Astrocyte (in vitro differentiated cells and primary cell): Measurements from ENCODE around the gene TMEM219. TPM values are rescaled to one million over a fixed set of nuclear protein-coding genes. Genes with fewer than 3 reads are reported as not detected.

Source experiments
- DNase-seq: peaks from one replicate; pipeline ENCODE4 v3.0.0-alpha.2; 2010; ENCODE audit warnings: low read depth
- FAIRE-seq: peaks from 2 replicates; lab custom pipeline; 2011; peaks lifted over from hg19 to GRCh38; lab: Jason Lieb, UNC
- H2AFZ ChIP-seq: 2 replicates; pipeline ENCODE4 v1.6.0; 2012; ENCODE audit warnings: low read depth, low read length, inconsistent platforms
- H3K27ac ChIP-seq: 2 replicates; pipeline ENCODE4 v1.5.1; 2011; ENCODE audit warnings: low read depth, low read length, inconsistent platforms
- H3K27me3 ChIP-seq: 2 replicates; pipeline ENCODE4 v1.6.0; 2011; ENCODE audit warnings: low read length, inconsistent platforms; ENCODE audit not compliant: insufficient read depth
- H3K36me3 ChIP-seq: 2 replicates; pipeline ENCODE4 v1.5.1; 2011; ENCODE audit warnings: low read length, inconsistent platforms; ENCODE audit not compliant: insufficient read depth
- H3K4me1 ChIP-seq: 2 replicates; pipeline ENCODE4 v1.5.1; 2011; ENCODE audit warnings: low read length, inconsistent platforms; ENCODE audit not compliant: insufficient read depth
- H3K4me2 ChIP-seq: 2 replicates; pipeline ENCODE4 v1.6.0; 2012; ENCODE audit warnings: low read length, inconsistent platforms
- H3K4me3 ChIP-seq: 2 replicates; pipeline ENCODE4 v1.5.1; 2011; ENCODE audit warnings: low read depth, mild to moderate bottlenecking, low read length, inconsistent platforms; ENCODE audit not compliant: insufficient read depth
- H3K79me2 ChIP-seq: 2 replicates; pipeline ENCODE4 v1.6.0; 2012; ENCODE audit warnings: mild to moderate bottlenecking, low read length, inconsistent platforms; ENCODE audit not compliant: insufficient read depth
- H3K9ac ChIP-seq: 2 replicates; pipeline ENCODE4 v1.6.0; 2012; ENCODE audit warnings: mild to moderate bottlenecking, low read length, inconsistent platforms
- H3K9me3 ChIP-seq: 2 replicates; pipeline ENCODE4 v1.5.1; 2012; ENCODE audit warnings: low read depth, mild to moderate bottlenecking, low read length, inconsistent platforms; ENCODE audit not compliant: insufficient read depth
- H4K20me1 ChIP-seq: 2 replicates; pipeline ENCODE4 v1.6.0; 2012; ENCODE audit warnings: low read length, inconsistent platforms; ENCODE audit not compliant: insufficient read depth
- H3K27ac Mint-ChIP-seq: one replicate; pipeline ENCODE4 v1.8.0; 2021; ENCODE audit warnings: mild to moderate bottlenecking, mixed read lengths; ENCODE audit not compliant: unreplicated experiment
- H3K27me3 Mint-ChIP-seq: one replicate; pipeline ENCODE4 v1.8.0; 2021; ENCODE audit warnings: low read depth, mixed read lengths; ENCODE audit not compliant: unreplicated experiment
- H3K36me3 Mint-ChIP-seq: one replicate; pipeline ENCODE4 v1.8.0; 2021; ENCODE audit warnings: low read depth, mixed read lengths; ENCODE audit not compliant: unreplicated experiment
- H3K4me1 Mint-ChIP-seq: one replicate; pipeline ENCODE4 v1.8.0; 2021; ENCODE audit warnings: low read depth, mixed read lengths; ENCODE audit not compliant: unreplicated experiment
- H3K4me3 Mint-ChIP-seq: one replicate; pipeline ENCODE4 v1.8.0; 2021; ENCODE audit warnings: mild to moderate bottlenecking, moderate library complexity, mixed read lengths; ENCODE audit not compliant: unreplicated experiment
- H3K9me3 Mint-ChIP-seq: one replicate; pipeline ENCODE4 v1.8.0; 2021; ENCODE audit warnings: mild to moderate bottlenecking, mixed read lengths; ENCODE audit not compliant: unreplicated experiment
- CTCF ChIP-seq: IDR thresholded peaks from 2 replicates; pipeline ENCODE4 v1.5.1; 2011; ENCODE audit warnings: low read depth, mild to moderate bottlenecking, inconsistent platforms, low read length, moderate library complexity; ENCODE audit not compliant: insufficient read depth
- EZH2 ChIP-seq: IDR thresholded peaks from 2 replicates; pipeline ENCODE4 v1.6.1; 2012; ENCODE audit warnings: mild to moderate bottlenecking, low read length, inconsistent platforms; ENCODE audit not compliant: insufficient read depth
- total RNA-seq: library from RNA; stranded (reverse); gene quantifications from 2 replicates; pipeline ENCODE4 v1.2.1, GENCODE V29; 2021

The TMEM219 gene
- total RNA-seq, 1 donor from 2014 or later = 96.6 TPM

- Histone ChIP-seq H2AFZ (no peak overlapping the region), H3K36me3 (no peaks in the 10 kb centered on the region), H3K9me3 (no peaks in the 10 kb centered on the region), H3K4me2 (no peak overlapping the region), H4K20me1 (no peaks in the 10 kb centered on the region), H3K9ac (no peak overlapping the region), H3K79me2 (no peaks in the 10 kb centered on the region), H3K4me3 (no peak overlapping the region), H3K27me3 (no peaks in the 10 kb centered on the region), H3K27ac (no peak overlapping the region), H3K4me1 (no peaks in the 10 kb centered on the region)
- Mint-ChIP-seq H3K27me3 (peaks cover 11% of the 10 kb centered on the region), H3K9me3 (peaks cover 3% of the 10 kb centered on the region), H3K4me3 (peak overlapping the region; percentile 68), H3K4me1 (peaks cover 5% of the 10 kb centered on the region), H3K27ac (peak overlapping the region; percentile 50), H3K36me3 (no peaks in the 10 kb centered on the region)
- no peak for FAIRE-seq
- DNase-seq = no peak
- TF ChIP-seq EZH2 (no peak), CTCF (no peak)
These were observed 56.9 kb downstream of the TMEM219 start for GRCh38 chr16:30018731-30019158.

Other genes starting within 250 kb of the TMEM219 start
- gene C16orf54, start 216.1 kb upstream of the TMEM219 start, total RNA-seq = not detected in 2 replicates
- gene ZG16, start 183.8 kb upstream of the TMEM219 start, total RNA-seq = not detected in 2 replicates
- gene KIF22, start 171.3 kb upstream of the TMEM219 start, total RNA-seq = 12.5 and 14.3 TPM in 2 replicates
- 216 and 247 TPM in 2 replicates for gene MAZ, start 155.6 kb upstream of the TMEM219 start, total RNA-seq
- gene PRRT2, start 149.9 kb upstream of the TMEM219 start, total RNA-seq = 6.2 and 6.7 TPM in 2 replicates
- 20.1 and 20.8 TPM in 2 replicates for gene PAGR1, start 145.9 kb upstream of the TMEM219 start, total RNA-seq
- gene MVP, start 141.6 kb upstream of the TMEM219 start, total RNA-seq = 38.7 and 40.1 TPM in 2 replicates
- gene CDIPT, start 98.9 kb upstream of the TMEM219 start, total RNA-seq = 88.1 and 92.0 TPM in 2 replicates
- 69.6 and 90.6 TPM in 2 replicates for gene SEZ6L2, start 62.5 kb upstream of the TMEM219 start, total RNA-seq
- gene ASPHD1, start 61.6 kb upstream of the TMEM219 start, total RNA-seq = 43.3 and 44.8 TPM in 2 replicates
- 25.1 and 27.1 TPM in 2 replicates for gene KCTD13, start 35.9 kb upstream of the TMEM219 start, total RNA-seq
- gene TAOK2, start 11.8 kb downstream of the TMEM219 start, total RNA-seq = 55.2 and 55.9 TPM in 2 replicates
- 4.3 and 5.0 TPM in 2 replicates for gene HIRIP3, start 33.5 kb downstream of the TMEM219 start, total RNA-seq
- gene INO80E, start 34.2 kb downstream of the TMEM219 start, total RNA-seq = 58.5 and 64.8 TPM in 2 replicates
- gene DOC2A, start 48.9 kb downstream of the TMEM219 start, total RNA-seq = 0.50 and 0.89 TPM in 2 replicates
- gene C16orf92, start 61.1 kb downstream of the TMEM219 start, total RNA-seq = not detected in 2 replicates
- 1.4 and 1.9 TPM in 2 replicates for gene TLCD3B, start 69.2 kb downstream of the TMEM219 start, total RNA-seq
- gene ALDOA, start 103.7 kb downstream of the TMEM219 start, total RNA-seq = 1,795 and 1,830 TPM in 2 replicates
- 140 TPM in 2 replicates for gene PPP4C, start 113.9 kb downstream of the TMEM219 start, total RNA-seq
- 0.22 and 0.27 TPM in 2 replicates for gene TBX6, start 129.8 kb downstream of the TMEM219 start, total RNA-seq
- gene YPEL3, start 134.1 kb downstream of the TMEM219 start, total RNA-seq = 20.5 and 25.2 TPM in 2 replicates
- gene GDPD3, start 151.5 kb downstream of the TMEM219 start, total RNA-seq = 1.8 and 3.6 TPM in 2 replicates
- gene MAPK3, start 161.1 kb downstream of the TMEM219 start, total RNA-seq = 28.7 and 35.1 TPM in 2 replicates
- 3.1 and 4.0 TPM in 2 replicates for gene CORO1A, start 221.5 kb downstream of the TMEM219 start, total RNA-seq
- gene BOLA2B, start 231.6 kb downstream of the TMEM219 start, total RNA-seq = 125 and 149 TPM in 2 replicates
- gene SLX1A, start 231.8 kb downstream of the TMEM219 start, total RNA-seq = 10.9 and 14.5 TPM in 2 replicates
- 8.6 and 11.9 TPM in 2 replicates for gene SULT1A3, start 237.2 kb downstream of the TMEM219 start, total RNA-seq